Endothelial cell of umbilical vein (primary cell): ENCODE results near the gene CDK19. TPM values are rescaled to one million over a fixed set of nuclear protein-coding genes. Genes with fewer than 3 reads are reported as not detected.

Experiments used
- BruUV-seq: library from RNA; stranded (reverse); fragments of 400-500 nt; replicated peaks from 2 replicates; lab custom pipeline; 2021; lab: Mats Ljungman, UMichigan
- CTCF ChIA-PET: fragments of 300-600, 350-600 bp; sonication (Branson Sonifier 250); formaldehyde crosslinking; loops from one replicate; lab custom pipeline; 2021; ENCODE audit warnings: antibody characterized with exemption, inconsistent platforms; lab: Charles Lee
- POLR2A ChIA-PET: fragments of 300-600, 350-600 bp; sonication (Branson Sonifier 250); formaldehyde crosslinking; loops from one replicate; lab custom pipeline; 2021; ENCODE audit warnings: antibody characterized with exemption, inconsistent platforms; lab: Charles Lee
- DNase-seq: peaks from one replicate; pipeline ENCODE4 v3.0.0-alpha.2; 2011; ENCODE audit warnings: low read depth, low spot score
- FAIRE-seq: peaks from 2 replicates; lab custom pipeline; 2011; peaks lifted over from hg19 to GRCh38; lab: Jason Lieb, UNC
- H2AFZ ChIP-seq: 2 replicates; pipeline ENCODE4 v1.6.0; 2012; ENCODE audit warnings: low read depth, low read length, control low read depth, inconsistent platforms
- H3K27ac ChIP-seq: 2 replicates; pipeline ENCODE4 v1.5.1; 2011; ENCODE audit warnings: low read depth, mild to moderate bottlenecking, control low read depth, low read length, moderate library complexity; ENCODE audit not compliant: insufficient read depth
- H3K27me3 ChIP-seq, 2 experiments: 2 replicates each; pipeline versions ENCODE4 v1.6.0 to v1.6.1; 2011; ENCODE audit warnings: low read length in 2 of 2, mixed read lengths in 1 of 2; ENCODE audit not compliant: control insufficient read depth in 2 of 2, insufficient read depth in 2 of 2
- H3K36me3 ChIP-seq, 2 experiments: 2 replicates in 1 of 2; 3 replicates in 1 of 2; pipeline ENCODE4 v1.5.1; 2011; ENCODE audit warnings: low read length in 2 of 2, mild to moderate bottlenecking in 1 of 2, moderate library complexity in 1 of 2; ENCODE audit not compliant: control insufficient read depth in 2 of 2, insufficient read depth in 2 of 2; ENCODE audit errors: extremely low read depth in 1 of 2
- H3K4me1 ChIP-seq: 3 replicates; pipeline ENCODE4 v1.5.1; 2011; ENCODE audit warnings: mild to moderate bottlenecking, low read length; ENCODE audit not compliant: control insufficient read depth, insufficient read depth; ENCODE audit errors: extremely low read depth
- H3K4me2 ChIP-seq: 2 replicates; pipeline ENCODE4 v1.6.1; 2011; ENCODE audit warnings: low read length, control low read depth, mixed read lengths; ENCODE audit not compliant: insufficient read depth
- H3K4me3 ChIP-seq, 3 experiments: fragments of 200-600 bp in 1 of 3; sonication (generic), shearing (Covaris generic) in 1 of 3; replicated peaks in 1 of 3; 2 replicates each; pipeline ENCODE4 v1.5.1; 2011 to 2016; ENCODE audit warnings: control low read depth in 3 of 3, low read length in 3 of 3, mild to moderate bottlenecking in 2 of 3, inconsistent platforms in 1 of 3, low read depth in 1 of 3, moderate library complexity in 1 of 3; ENCODE audit not compliant: insufficient read depth in 1 of 3
- H3K79me2 ChIP-seq: 2 replicates; pipeline ENCODE4 v1.6.0; 2012; ENCODE audit warnings: low read length, inconsistent platforms; ENCODE audit not compliant: control insufficient read depth, insufficient read depth
- H3K9ac ChIP-seq: replicated peaks from 2 replicates; pipeline ENCODE3; 2011; ENCODE audit warnings: low read length, control low read depth; ENCODE audit not compliant: insufficient read depth; ENCODE audit errors: extremely low read depth
- H3K9me1 ChIP-seq: replicated peaks from 3 replicates; pipeline ENCODE4 v1.6.0; 2011; ENCODE audit warnings: mild to moderate bottlenecking, low read length; ENCODE audit not compliant: control insufficient read depth, insufficient read depth; ENCODE audit errors: extremely low read depth
- H3K9me3 ChIP-seq: replicated peaks from 2 replicates; pipeline ENCODE4 v1.5.1; 2012; ENCODE audit warnings: low read length, inconsistent platforms; ENCODE audit not compliant: control insufficient read depth, insufficient read depth
- H4K20me1 ChIP-seq: replicated peaks from 2 replicates; pipeline ENCODE3; 2011; ENCODE audit warnings: mild to moderate bottlenecking, low read length; ENCODE audit not compliant: control insufficient read depth, insufficient read depth; ENCODE audit errors: extremely low read depth
- EZH2 ChIP-seq: IDR thresholded peaks from 2 replicates; pipeline ENCODE4 v1.6.1; 2012; ENCODE audit warnings: borderline replicate concordance, low read depth, mild to moderate bottlenecking, moderate library complexity, low read length, inconsistent platforms; ENCODE audit not compliant: severe bottlenecking
- FOS ChIP-seq: IDR thresholded peaks from 2 replicates; pipeline ENCODE4 v1.6.1; 2011; ENCODE audit warnings: mild to moderate bottlenecking, low read length, moderate library complexity, borderline replicate concordance; ENCODE audit not compliant: insufficient read depth
- GATA2 ChIP-seq: IDR thresholded peaks from 2 replicates; pipeline ENCODE4 v1.7.0; 2011; ENCODE audit warnings: low read depth, mild to moderate bottlenecking, moderate library complexity, mixed read lengths, low read length; ENCODE audit not compliant: insufficient read length, insufficient read depth
- POLR2A ChIP-seq: IDR thresholded peaks from 2 replicates; pipeline ENCODE4 v1.6.1; 2012; ENCODE audit warnings: low read depth, mild to moderate bottlenecking, control low read depth, low read length
- dilution Hi-C: fragments of 300-500 bp; cut with MboI; formaldehyde crosslinking; loops from one replicate; pipeline ENCODE4 v1.15.0; 2019; ENCODE audit warnings: low sequenced_read_pairs; ENCODE audit not compliant: extremely low pct_ligation_motif_present
- intact Hi-C: fragments of 100-400 bp; cut with micrococcal nuclease; formaldehyde crosslinking; loops from one replicate; pipeline ENCODE4 v1.10.0; 2022
- polyA plus RNA-seq, 4 experiments: library from polyadenylated mRNA; depleted of rRNA in 3 of 4; stranded (reverse) in 3 of 4; unstranded in 1 of 4; fragments of >200 nt; gene quantifications; 2 replicates each; pipeline versions ENCODE4 v1.2.1 to v1.2.3, GENCODE V29; 2011 to 2012; ENCODE audit warnings: missing spikeins in 1 of 4
- total RNA-seq: library from RNA; stranded (reverse); gene quantifications from 2 replicates; pipeline ENCODE4 v1.2.3, GENCODE V29; 2021
- TF ChIP-seq, protein P1 (sequence below), 2 donors: IDR thresholded peaks; 1 replicate in 1 of 2; 2 replicates in 1 of 2; pipeline ENCODE4 v1.5.1; 2011; ENCODE audit warnings: low read length in 2 of 2, mild to moderate bottlenecking in 2 of 2, moderate library complexity in 2 of 2, control low read depth in 1 of 2, inconsistent platforms in 1 of 2, low read depth in 1 of 2; ENCODE audit not compliant: insufficient read depth in 1 of 2; ENCODE audit errors: extremely low read depth in 1 of 2

Gene CDK19
- total and polyA plus RNA-seq, 2 donors (not counting 3 experiments of a cell fraction or from before 2014, with no cell fraction given), result 4.6 to 12.1 TPM

DNA sequence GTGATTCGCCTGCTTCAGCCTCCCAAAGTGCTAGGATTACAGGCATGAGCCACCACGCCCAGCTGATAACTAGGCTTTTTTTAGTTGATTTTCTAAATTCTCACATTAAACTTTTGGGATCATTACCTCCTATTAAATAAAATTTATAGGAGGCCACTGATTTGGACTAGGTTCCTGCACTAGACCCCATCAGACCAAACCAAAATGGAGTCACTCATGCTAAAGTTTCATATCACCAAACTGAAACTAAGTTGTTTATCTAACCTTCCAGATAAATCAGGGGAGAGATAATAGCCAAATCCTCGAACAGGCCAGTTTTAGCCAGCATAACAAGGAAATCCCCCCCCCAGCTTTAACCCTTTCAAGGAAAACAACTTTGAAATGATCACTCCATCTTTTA is 240.5 kb downstream of the CDK19 start:
- Histone ChIP-seq H3K4me2 (no peak overlapping the region), H3K9ac (no peak overlapping the region), H3K4me3 (no peak overlapping the region), H3K36me3 (no peaks in the 10 kb centered on the region), H3K4me1 (no peaks in the 10 kb centered on the region), H3K27me3 (peaks cover 12 to 20% of the 10 kb centered on the region in 2 experiments), H3K79me2 (no peaks in the 10 kb centered on the region), H3K27ac (no peak overlapping the region), H4K20me1 (no peaks in the 10 kb centered on the region), H3K9me3 (no peaks in the 10 kb centered on the region), H3K9me1 (no peaks in the 10 kb centered on the region), H2AFZ (no peak overlapping the region)
- POLR2A ChIA-PET, result no interaction called here
- intact Hi-C loops, result no loop called here
- CTCF ChIA-PET, result interaction anchor here (0.8 to 1.0 kb wide), 2 partner anchors 12 to 56 kb away, joined by 3 read pairs; no protein-coding TSS in a partner anchor
- no peak for FAIRE-seq
- BruUV-seq, result no TSS peak
- DNase-seq, result no peak
- TF ChIP-seq FOS (no peak), GATA2 (no peak)
- TF ChIP-seq, protein P1, sequence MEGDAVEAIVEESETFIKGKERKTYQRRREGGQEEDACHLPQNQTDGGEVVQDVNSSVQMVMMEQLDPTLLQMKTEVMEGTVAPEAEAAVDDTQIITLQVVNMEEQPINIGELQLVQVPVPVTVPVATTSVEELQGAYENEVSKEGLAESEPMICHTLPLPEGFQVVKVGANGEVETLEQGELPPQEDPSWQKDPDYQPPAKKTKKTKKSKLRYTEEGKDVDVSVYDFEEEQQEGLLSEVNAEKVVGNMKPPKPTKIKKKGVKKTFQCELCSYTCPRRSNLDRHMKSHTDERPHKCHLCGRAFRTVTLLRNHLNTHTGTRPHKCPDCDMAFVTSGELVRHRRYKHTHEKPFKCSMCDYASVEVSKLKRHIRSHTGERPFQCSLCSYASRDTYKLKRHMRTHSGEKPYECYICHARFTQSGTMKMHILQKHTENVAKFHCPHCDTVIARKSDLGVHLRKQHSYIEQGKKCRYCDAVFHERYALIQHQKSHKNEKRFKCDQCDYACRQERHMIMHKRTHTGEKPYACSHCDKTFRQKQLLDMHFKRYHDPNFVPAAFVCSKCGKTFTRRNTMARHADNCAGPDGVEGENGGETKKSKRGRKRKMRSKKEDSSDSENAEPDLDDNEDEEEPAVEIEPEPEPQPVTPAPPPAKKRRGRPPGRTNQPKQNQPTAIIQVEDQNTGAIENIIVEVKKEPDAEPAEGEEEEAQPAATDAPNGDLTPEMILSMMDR (IDR thresholded peaks at IDR 0.05; ENCODE audit: extremely low read depth in 1 of 2, insufficient read depth in 1 of 2, low read depth in 1 of 2, low read length in 2 of 2), result no peak
- dilution Hi-C loops, result no loop called here

DNA sequence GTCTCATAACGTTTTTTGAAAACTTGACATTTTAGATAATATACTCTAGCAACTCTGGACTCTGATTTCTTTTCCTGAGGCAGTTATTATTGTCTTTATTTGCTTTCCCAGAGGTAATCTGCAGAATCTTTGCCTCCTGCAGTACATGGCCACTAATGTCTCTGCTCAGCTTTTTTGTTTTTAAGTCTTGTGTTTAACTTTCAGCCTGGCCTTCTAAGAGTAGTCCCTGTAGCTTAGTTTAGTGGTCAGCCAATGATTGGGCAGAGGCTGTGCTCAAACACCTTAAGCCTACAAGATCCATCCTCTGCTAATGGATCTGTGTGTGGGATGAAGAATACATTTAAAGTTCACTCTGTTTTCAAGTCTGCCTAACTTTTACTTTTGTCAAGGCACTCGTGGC is 241.7 kb downstream of the CDK19 start:
- H3K4me2 ChIP-seq, result no peak overlapping the region
- ChIA-PET POLR2A (no interaction called here), CTCF (no interaction called here)
- no peak overlapping the region for H3K27ac ChIP-seq
- TF ChIP-seq POLR2A (no peak), EZH2 (no peak), GATA2 (no peak)
- peaks cover 13 to 20% of the 10 kb centered on the region in 2 experiments for H3K27me3 ChIP-seq
- no peak for FAIRE-seq
- no peaks in the 10 kb centered on the region for H4K20me1 ChIP-seq
- H2AFZ ChIP-seq, result no peak overlapping the region
- dilution Hi-C loops, result no loop called here
- H3K4me1 ChIP-seq, result no peaks in the 10 kb centered on the region
- H3K9me1 ChIP-seq, result no peaks in the 10 kb centered on the region
- no TSS peak for BruUV-seq
- H3K9me3 ChIP-seq, result no peaks in the 10 kb centered on the region
- no peaks in the 10 kb centered on the region for H3K79me2 ChIP-seq
- no peaks in the 10 kb centered on the region for H3K36me3 ChIP-seq
- DNase-seq, result no peak
- intact Hi-C loops, result no loop called here
- H3K9ac ChIP-seq, result no peak overlapping the region
- no peak overlapping the region for H3K4me3 ChIP-seq
